ENCODE measurements around the gene KLHL20.
"Not testable (repeated sequence)": the region's sequence is repeated elsewhere in the genome, so short reads cannot be mapped to it uniquely, and the experiment has no call there.

Gene KLHL20

GRCh38 chr1:173749137-173749536, 34.4 kb downstream of the KLHL20 start:
- no peak for DNase-seq (ENCODE audit: low spot score)

- no peak for DNase-seq (ENCODE audit: low spot score)
Observed at GRCh38 chr1:173753830-173754229, 39.0 kb downstream of the KLHL20 start.

DNA sequence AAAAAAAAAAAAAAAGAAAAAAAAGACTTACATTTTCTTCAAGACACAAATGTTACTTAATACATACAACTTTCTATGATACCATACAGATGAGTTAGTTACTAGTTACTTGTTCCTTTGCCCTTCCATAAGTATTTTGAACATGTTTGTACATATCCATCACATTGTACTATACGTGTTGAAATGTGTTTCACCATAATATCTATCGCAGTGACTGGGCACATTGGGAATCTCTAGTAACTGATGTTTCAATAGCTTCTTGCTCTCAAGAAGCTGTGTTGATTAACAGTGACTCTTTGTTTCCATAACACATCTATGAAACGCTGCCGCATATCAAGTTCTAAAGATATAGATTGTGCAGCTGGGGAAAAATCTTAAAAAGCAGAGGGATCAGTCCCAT, 42.9 kb downstream of the KLHL20 start:
- no peak for DNase-seq (ENCODE audit: low spot score)

- no peak for DNase-seq (ENCODE audit: low spot score)
Observed at GRCh38 chr1:173758110-173758509, 43.3 kb downstream of the KLHL20 start.

DNA sequence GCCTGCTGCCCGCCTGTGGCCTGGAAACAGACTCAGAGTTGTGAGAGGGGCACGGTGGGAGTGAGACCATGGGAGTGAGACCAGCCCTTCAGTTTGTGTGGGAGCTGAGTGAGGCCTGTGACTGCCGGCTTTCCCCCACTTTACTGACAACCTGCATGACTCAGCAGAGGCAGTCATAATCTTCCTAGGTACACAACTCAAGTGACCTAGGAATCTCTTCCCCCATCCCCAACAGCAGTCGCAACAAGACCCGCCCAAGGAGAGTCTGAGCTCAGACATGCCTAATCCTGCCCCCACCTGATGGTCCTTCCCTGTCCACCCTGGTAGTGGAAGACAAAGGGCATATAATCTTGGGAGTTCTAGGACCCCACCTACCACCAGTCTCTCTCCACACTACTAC, 44.2 kb downstream of the KLHL20 start:
- DNase-seq (ENCODE audit: low spot score), result no peak

- not testable (repeated sequence) for DNase-seq (ENCODE audit: low spot score)
Observed at GRCh38 chr1:173764331-173764730, 49.5 kb downstream of the KLHL20 start.

DNA sequence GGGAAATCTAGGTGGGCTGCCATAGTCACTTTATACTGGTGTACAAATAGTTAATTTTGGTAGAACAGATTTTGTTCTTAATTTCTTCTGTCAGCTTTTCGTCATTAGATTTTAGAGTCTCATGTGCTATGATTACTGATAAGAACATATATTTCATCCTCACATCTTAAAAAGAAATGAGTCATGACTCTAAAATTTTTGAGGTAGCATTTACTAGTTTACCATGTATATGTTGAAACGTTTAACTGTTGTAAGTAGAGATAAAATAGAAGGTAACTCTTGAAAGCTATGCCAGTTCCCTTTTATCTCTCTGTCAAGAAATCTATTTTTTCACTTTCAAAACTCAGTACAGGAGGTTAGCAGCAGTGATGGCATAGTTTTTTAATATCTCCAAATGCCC, 53.4 kb downstream of the KLHL20 start:
- no peak for DNase-seq (ENCODE audit: low spot score)

- no peak for DNase-seq (ENCODE audit: low spot score)
Observed at GRCh38 chr1:173768827-173769226, 54.0 kb downstream of the KLHL20 start.

DNA sequence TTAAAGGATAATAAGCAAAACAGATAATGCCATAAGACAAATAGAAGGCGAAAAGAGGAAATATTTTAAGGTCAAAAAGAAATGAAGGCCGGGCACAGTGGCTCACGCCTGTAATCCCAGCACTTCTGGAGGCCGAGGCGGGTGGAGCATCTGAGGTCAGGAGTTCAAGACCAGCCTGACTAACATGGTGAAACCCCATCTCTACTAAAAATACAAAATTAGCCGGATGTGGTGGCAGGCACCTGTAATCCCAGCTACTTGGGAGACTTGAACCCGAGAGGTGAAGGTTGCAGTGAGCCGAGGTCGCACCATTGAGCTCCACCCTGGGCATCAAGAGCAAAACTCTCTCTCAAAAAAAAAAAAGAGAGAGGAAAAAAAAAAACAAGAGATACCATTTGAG, 55.5 kb downstream of the KLHL20 start:
- DNase-seq (ENCODE audit: low spot score), result not testable (repeated sequence)

DNA sequence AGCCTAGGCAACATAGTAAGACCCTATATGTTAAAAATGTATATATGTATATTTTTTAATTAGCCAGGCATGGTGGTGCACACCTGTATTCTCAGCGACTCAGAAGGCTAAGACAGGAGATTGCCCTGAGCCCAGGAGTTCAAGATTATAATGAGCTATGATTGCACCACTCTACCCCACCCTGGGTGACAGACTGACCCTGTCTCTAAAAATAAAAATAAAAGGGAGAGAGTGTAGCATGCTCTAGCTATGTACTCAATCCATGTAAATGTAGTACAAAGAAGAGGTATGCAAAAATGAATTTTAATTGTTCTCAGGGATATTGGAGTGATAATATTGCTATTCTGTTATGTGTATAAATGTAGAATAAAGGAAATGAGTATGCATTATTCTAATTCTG, 56.8 kb downstream of the KLHL20 start:
- no peak for DNase-seq (ENCODE audit: low spot score)

DNA sequence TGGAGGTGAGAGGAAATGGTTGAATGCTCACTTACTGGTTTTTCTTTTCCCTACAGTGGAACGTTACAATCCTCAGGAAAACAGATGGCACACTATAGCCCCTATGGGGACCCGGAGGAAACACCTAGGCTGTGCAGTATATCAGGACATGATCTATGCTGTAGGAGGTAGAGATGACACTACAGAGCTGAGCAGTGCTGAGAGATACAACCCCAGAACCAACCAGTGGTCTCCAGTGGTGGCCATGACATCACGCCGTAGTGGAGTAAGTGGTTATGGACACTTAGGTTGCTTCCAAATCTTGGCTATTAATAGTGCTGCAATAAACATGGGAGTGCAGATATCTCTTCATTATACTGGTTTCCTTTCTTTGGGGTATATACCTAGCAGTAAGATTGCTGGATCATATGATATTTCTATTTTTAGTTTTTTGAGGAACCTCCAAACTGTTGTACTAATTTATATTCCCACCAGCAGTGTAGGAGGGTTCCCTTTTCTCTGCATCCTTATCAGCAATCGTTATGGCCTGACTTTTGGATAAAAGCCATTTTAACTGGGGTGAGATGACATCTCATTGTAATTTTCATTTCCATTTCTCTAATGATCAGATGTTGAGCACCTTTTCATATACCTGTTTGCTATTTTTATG, 60.9 kb downstream of the KLHL20 start:
- DNase-seq (ENCODE audit: low spot score), result no peak

- no peak for DNase-seq (ENCODE audit: low spot score)
Observed at GRCh38 chr1:173779936-173780335, 65.2 kb downstream of the KLHL20 start.

DNA sequence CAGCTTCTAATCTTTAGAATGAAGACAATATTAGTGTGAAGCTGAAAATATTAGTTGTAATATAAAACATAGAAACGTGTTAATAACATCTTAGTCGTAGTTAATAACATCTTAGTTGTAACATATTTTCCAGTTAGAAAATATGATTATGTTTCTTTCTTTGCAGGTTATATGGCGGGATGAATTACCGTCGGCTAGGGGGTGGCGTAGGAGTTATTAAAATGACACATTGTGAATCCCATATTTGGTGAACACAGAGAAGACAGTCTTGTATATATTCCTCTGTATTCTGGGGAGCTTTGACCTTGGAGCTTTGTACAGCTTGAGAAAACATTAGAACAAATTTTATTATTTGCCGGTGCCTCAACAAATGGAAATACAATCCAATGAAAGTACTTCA, 70.2 kb downstream of the KLHL20 start:
- DNase-seq (ENCODE audit: low spot score), result no peak

GRCh38 chr1:173789841-173790240, 75.1 kb downstream of the KLHL20 start:
- DNase-seq (ENCODE audit: low spot score), result no peak

- DNase-seq (ENCODE audit: low spot score), result no peak
Observed at GRCh38 chr1:173798078-173798477, 83.3 kb downstream of the KLHL20 start.

- DNase-seq (ENCODE audit: low spot score), result not testable (repeated sequence)
Observed at GRCh38 chr1:173799995-173800394, 85.2 kb downstream of the KLHL20 start.

DNA sequence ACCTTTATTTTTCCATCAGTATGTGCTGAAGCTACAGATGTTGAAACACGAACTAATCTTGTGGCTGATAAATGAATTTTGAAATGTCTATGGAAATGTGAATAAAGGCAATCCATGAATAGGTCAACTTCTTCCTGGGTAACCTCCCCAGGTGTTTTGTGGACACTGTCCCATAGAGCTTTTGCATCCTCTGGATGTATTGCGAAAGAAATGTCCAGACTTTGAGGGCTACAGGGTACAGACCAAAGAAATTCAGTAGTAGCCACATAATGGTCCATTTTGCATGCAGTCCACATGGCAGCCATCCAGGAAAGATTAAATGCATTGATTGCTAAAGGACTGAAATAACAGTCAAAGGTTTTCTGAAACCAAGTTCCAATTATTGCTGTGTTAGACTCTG, 88.2 kb downstream of the KLHL20 start:
- no peak for DNase-seq (ENCODE audit: low spot score)

DNA sequence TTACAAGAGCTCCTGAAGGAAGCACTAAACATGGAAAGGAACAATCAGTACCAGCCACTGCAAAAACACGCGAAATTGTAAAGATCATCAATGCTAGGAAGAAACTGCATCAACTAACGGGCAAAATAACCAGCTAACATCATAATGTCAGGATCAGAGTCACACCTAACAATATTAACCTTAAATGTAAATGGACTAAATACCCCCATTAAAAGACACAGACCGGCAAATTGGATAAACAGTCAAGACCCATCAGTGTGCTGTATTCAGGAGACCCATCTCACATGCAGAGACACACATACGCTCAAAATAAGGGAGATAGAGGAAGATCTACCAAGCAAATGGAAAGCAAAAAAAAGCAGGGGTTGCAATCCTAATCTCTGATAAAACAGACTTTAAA, 98.9 kb downstream of the KLHL20 start:
- DNase-seq (ENCODE audit: low spot score), result not testable (repeated sequence)

GRCh38 chr1:173818459-173818858, 103.7 kb downstream of the KLHL20 start:
- no peak for DNase-seq (ENCODE audit: low spot score)

GRCh38 chr1:173821680-173822079, 106.9 kb downstream of the KLHL20 start:
- no peak for DNase-seq (ENCODE audit: low spot score)

DNA sequence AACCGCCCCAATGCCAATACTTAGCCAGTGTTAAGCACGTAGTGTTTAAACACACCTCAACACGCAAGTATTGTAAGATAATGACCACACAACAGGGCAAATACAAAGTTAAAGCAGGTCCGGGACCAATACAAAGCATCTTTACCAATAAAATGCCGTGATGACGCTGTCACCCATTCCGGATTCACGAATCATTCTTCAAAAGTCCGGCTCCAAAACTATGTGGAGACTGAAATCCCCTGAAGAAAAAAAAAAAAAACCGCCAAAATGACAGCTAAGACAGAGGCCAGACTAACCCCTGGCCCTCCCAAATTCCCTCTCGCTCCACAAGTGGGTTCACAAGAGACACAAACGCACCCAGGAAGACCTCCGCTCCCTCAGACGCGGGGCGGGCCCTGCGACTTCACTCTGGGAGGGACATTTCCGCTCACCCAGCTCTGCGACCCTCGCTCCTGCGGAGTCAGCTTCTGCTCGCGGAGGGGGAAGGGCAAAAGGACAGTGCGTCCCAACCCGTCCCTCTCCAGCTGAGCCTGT, 109.1 kb downstream of the KLHL20 start:
- peak; percentile 7 for DNase-seq (ENCODE audit: low spot score)

GRCh38 chr1:173824315-173825081, 109.7 kb downstream of the KLHL20 start, which contains the start of the genes CENPL and DARS2:
Gene CENPL (minus strand): TSS chr1:173824883. CDS start chr1:173811299, 13,584 bp downstream.
Gene DARS2 (plus strand): TSS chr1:173824673. CDS start chr1:173825230, 557 bp downstream.
- DNase-seq (ENCODE audit: low spot score), result peak; percentile 94

- DNase-seq (ENCODE audit: low spot score), result no peak
Observed at GRCh38 chr1:173827611-173828010, 112.8 kb downstream of the KLHL20 start.

Data from kidney capillary endothelial cell (primary cell).